Loucy (cell line): ENCODE data around the gene GTF2F1.
A peak's percentile ranks its signal among the peaks of the same experiment; 100 is the strongest.

ENCODE experiments used
- H2AFZ ChIP-seq: fragments of 200-600 bp; sonication (generic); 2 replicates; pipeline ENCODE4 v1.6.0; 2016; ENCODE audit warnings: antibody characterized with exemption, mild to moderate bottlenecking, low read length, moderate library complexity
- H3F3A ChIP-seq: fragments of 200-600 bp; 2 replicates; pipeline ENCODE4 v1.6.0; 2016; ENCODE audit warnings: antibody characterized with exemption, low read depth, mild to moderate bottlenecking
- H3K27me3 ChIP-seq: fragments of 200-600 bp; sonication (generic); 2 replicates; pipeline ENCODE4 v1.6.1; 2014; ENCODE audit warnings: low read length, mild to moderate bottlenecking; ENCODE audit not compliant: insufficient read depth, poor library complexity, severe bottlenecking
- H3K36me3 ChIP-seq: fragments of 200-600 bp; sonication (generic); 2 replicates; pipeline ENCODE4 v1.6.1; 2016; ENCODE audit warnings: low read length; ENCODE audit not compliant: insufficient read depth
- H3K4me1 ChIP-seq: fragments of 200-600 bp; sonication (generic); 2 replicates; pipeline ENCODE4 v1.5.1; 2014; ENCODE audit warnings: low read length, mild to moderate bottlenecking; ENCODE audit not compliant: insufficient read depth, poor library complexity, severe bottlenecking
- H3K4me2 ChIP-seq: fragments of 200-600 bp; sonication (generic); 2 replicates; pipeline ENCODE4 v1.6.0; 2014; ENCODE audit warnings: antibody characterized with exemption, low read length, low read depth, mild to moderate bottlenecking; ENCODE audit not compliant: poor library complexity, severe bottlenecking
- H3K4me3 ChIP-seq: fragments of 200-600 bp; sonication (generic); 2 replicates; pipeline ENCODE4 v1.5.1; 2014; ENCODE audit warnings: low read length, mild to moderate bottlenecking, mixed read lengths; ENCODE audit not compliant: poor library complexity, severe bottlenecking
- H3K79me2 ChIP-seq: fragments of 200-600 bp; sonication (generic); 2 replicates; pipeline ENCODE4 v1.6.1; 2014; ENCODE audit warnings: low read length; ENCODE audit not compliant: insufficient read depth
- H3K9ac ChIP-seq: fragments of 200-600 bp; sonication (generic); 2 replicates; pipeline ENCODE4 v1.6.0; 2014; ENCODE audit warnings: mild to moderate bottlenecking, low read depth, low read length, moderate library complexity; ENCODE audit not compliant: poor library complexity, severe bottlenecking
- H3K9me2 ChIP-seq: fragments of 200-600 bp; sonication (generic); replicated peaks from 2 replicates; pipeline ENCODE4 v1.6.1; 2016; ENCODE audit warnings: low read depth, low read length, mixed read lengths
- H3K9me3 ChIP-seq: fragments of 200-600 bp; sonication (generic); 2 replicates; pipeline ENCODE4 v1.6.1; 2014; ENCODE audit warnings: mild to moderate bottlenecking, antibody characterized with exemption, low read length, low read depth; ENCODE audit not compliant: insufficient read depth
- H4K20me1 ChIP-seq: fragments of 200-600 bp; sonication (generic); 2 replicates; pipeline ENCODE4 v1.6.0; 2014; ENCODE audit warnings: antibody characterized with exemption, low read length, mild to moderate bottlenecking; ENCODE audit not compliant: insufficient read depth, poor library complexity, severe bottlenecking
- CTCF ChIP-seq: fragments of 200-600 bp; sonication (generic); conservative IDR thresholded peaks from 2 replicates; pipeline ENCODE4 v1.5.1; 2014; ENCODE audit warnings: mild to moderate bottlenecking, antibody characterized with exemption, low read length
- EZH2phosphoT487 ChIP-seq: fragments of 200-600 bp; IDR thresholded peaks from 2 replicates; pipeline ENCODE4 v1.6.1; 2018; ENCODE audit warnings: antibody characterized with exemption, mild to moderate bottlenecking, moderate library complexity, borderline replicate concordance

GTF2F1 gene

GRCh38 chr19:6424195-6424938 lies 31.4 kb upstream of the GTF2F1 start, which contains the start of gene KHSRP:
Gene KHSRP (minus strand): TSS chr19:6424811. CDS start chr19:6424701, 110 bp downstream.
- peaks cover 52% of the 10 kb centered on the region for H3K79me2 ChIP-seq
- peaks cover 27% of the 10 kb centered on the region for H3K4me1 ChIP-seq
- no peaks in the 10 kb centered on the region for H3K9me3 ChIP-seq
- H4K20me1 ChIP-seq: peaks cover 48% of the 10 kb centered on the region
- TF ChIP-seq CTCF: no peak
- no peak for TF ChIP-seq EZH2phosphoT487
- no peaks in the 10 kb centered on the region for H3K9me2 ChIP-seq
- H3K9ac ChIP-seq: peak within 1 kb of the TSS; percentile 94
- peak within 1 kb of the TSS; percentile 78 for H2AFZ ChIP-seq
- H3K4me2 ChIP-seq: peak within 1 kb of the TSS; percentile 99
- H3F3A ChIP-seq: no peaks in the 10 kb centered on the region
- peaks cover 22% of the 10 kb centered on the region; the same call in 1 of the 2 replicates for H3K36me3 ChIP-seq
- no peaks in the 10 kb centered on the region for H3K27me3 ChIP-seq
- peak within 1 kb of the TSS; percentile 87 for H3K4me3 ChIP-seq

GRCh38 chr19:6423499-6424194 lies 30.7 kb upstream of the GTF2F1 start:
- peaks cover 59% of the 10 kb centered on the region for H3K79me2 ChIP-seq
- H3K36me3 ChIP-seq: peaks cover 29% of the 10 kb centered on the region; the same call in 1 of the 2 replicates
- peak overlapping the region; percentile 87 for H3K4me3 ChIP-seq

More at GRCh38 chr19:6423499-6424194, 30.7 kb upstream of the GTF2F1 start:
- Histone ChIP-seq H3K9ac (peak overlapping the region; percentile 94), H3K4me1 (peaks cover 25% of the 10 kb centered on the region), H3K9me3 (no peaks in the 10 kb centered on the region), H4K20me1 (peaks cover 55% of the 10 kb centered on the region), H3F3A (no peaks in the 10 kb centered on the region), H3K9me2 (no peaks in the 10 kb centered on the region), H3K4me2 (peak overlapping the region; percentile 99), H2AFZ (no peak overlapping the region), H3K27me3 (no peaks in the 10 kb centered on the region)
- TF ChIP-seq EZH2phosphoT487 (no peak), CTCF (no peak)
